ENCODE results near the gene TDRD7. TPM values are rescaled to one million over a fixed set of nuclear protein-coding genes. Genes with fewer than 3 reads are reported as not detected.

The TDRD7 gene
- total and polyA plus RNA-seq, 2 experiments from 2014 or later, result 10.4 to 18.2 TPM

- peak overlapping the region; percentile 35 for H3K27ac ChIP-seq
- no peak overlapping the region for H3K4me3 ChIP-seq
- H3K79me2 ChIP-seq, result no peaks in the 10 kb centered on the region
- no peaks in the 10 kb centered on the region for H3K9me3 ChIP-seq (ENCODE audit: low read depth)
- no peak overlapping the region for H3K4me2 ChIP-seq
- no peaks in the 10 kb centered on the region for H3K4me1 ChIP-seq (ENCODE audit: insufficient read depth)
- 60% methylated on average over 3 of the region's 3 CpGs for WGBS (ENCODE audit: low lambda C conversion rate, missing lambda C conversion rate)
- H2AFZ ChIP-seq, result no peak overlapping the region
- H4K20me1 ChIP-seq (ENCODE audit: insufficient read depth, poor library complexity, severe bottlenecking), result no peaks in the 10 kb centered on the region
- no peaks in the 10 kb centered on the region for H3K36me3 ChIP-seq (replicated peaks; ENCODE audit: insufficient read depth, low read depth)
- peak; percentile 52 for DNase-seq (ENCODE audit: low spot score)
- TF ChIP-seq EZH2phosphoT487 (IDR thresholded peaks at IDR 0.05; ENCODE audit: low read depth, severe bottlenecking, unreplicated experiment) (no peak), CTCF (IDR thresholded peaks at IDR 0.05; ENCODE audit: poor library complexity) (no peak), EZH2 (IDR thresholded peaks at IDR 0.05; ENCODE audit: borderline replicate concordance) (no peak)
- H3K9me2 ChIP-seq (replicated peaks; ENCODE audit: insufficient read depth), result no peaks in the 10 kb centered on the region
- no peaks in the 10 kb centered on the region for H3K27me3 ChIP-seq
Observed at GRCh38 chr9:97478301-97478981, 66.5 kb downstream of the TDRD7 start.

GRCh38 chr9:97479496-97480159 is 67.7 kb downstream of the TDRD7 start:
- TF ChIP-seq EZH2 (IDR thresholded peaks at IDR 0.05; ENCODE audit: borderline replicate concordance) (no peak), EZH2phosphoT487 (IDR thresholded peaks at IDR 0.05; ENCODE audit: low read depth, severe bottlenecking, unreplicated experiment) (no peak), CTCF (IDR thresholded peaks at IDR 0.05; ENCODE audit: poor library complexity) (no peak)
- no peak for DNase-seq (ENCODE audit: low spot score)
- Histone ChIP-seq H4K20me1 (ENCODE audit: insufficient read depth, poor library complexity, severe bottlenecking) (no peaks in the 10 kb centered on the region), H2AFZ (no peak overlapping the region), H3K4me3 (no peak overlapping the region), H3K9me2 (replicated peaks; ENCODE audit: insufficient read depth) (no peaks in the 10 kb centered on the region), H3K79me2 (no peaks in the 10 kb centered on the region), H3K36me3 (replicated peaks; ENCODE audit: insufficient read depth, low read depth) (no peaks in the 10 kb centered on the region), H3K27me3 (no peaks in the 10 kb centered on the region), H3K4me2 (no peak overlapping the region), H3K4me1 (ENCODE audit: insufficient read depth) (no peaks in the 10 kb centered on the region), H3K9me3 (ENCODE audit: low read depth) (no peaks in the 10 kb centered on the region), H3K27ac (no peak overlapping the region)
- WGBS (ENCODE audit: low lambda C conversion rate, missing lambda C conversion rate), result 86% methylated on average over 5 of the region's 5 CpGs

- Histone ChIP-seq H3K9me2 (replicated peaks; ENCODE audit: insufficient read depth) (no peaks in the 10 kb centered on the region), H3K27ac (no peak overlapping the region), H3K27me3 (no peaks in the 10 kb centered on the region), H4K20me1 (ENCODE audit: insufficient read depth, poor library complexity, severe bottlenecking) (no peaks in the 10 kb centered on the region), H3K4me3 (no peak overlapping the region), H3K4me1 (ENCODE audit: insufficient read depth) (no peaks in the 10 kb centered on the region), H3K79me2 (no peaks in the 10 kb centered on the region), H3K36me3 (replicated peaks; ENCODE audit: insufficient read depth, low read depth) (no peaks in the 10 kb centered on the region), H3K4me2 (no peak overlapping the region), H3K9me3 (ENCODE audit: low read depth) (no peaks in the 10 kb centered on the region), H2AFZ (no peak overlapping the region)
- 35% methylated on average over 1 of the region's 1 CpG for WGBS (ENCODE audit: low lambda C conversion rate, missing lambda C conversion rate)
- TF ChIP-seq EZH2phosphoT487 (IDR thresholded peaks at IDR 0.05; ENCODE audit: low read depth, severe bottlenecking, unreplicated experiment), result no peak
- TF ChIP-seq CTCF (IDR thresholded peaks at IDR 0.05; ENCODE audit: poor library complexity), result no peak
- TF ChIP-seq EZH2 (IDR thresholded peaks at IDR 0.05; ENCODE audit: borderline replicate concordance), result no peak
- DNase-seq (ENCODE audit: low spot score), result no peak
Observed at GRCh38 chr9:97480174-97480573, 68.3 kb downstream of the TDRD7 start.

Data from hepatocyte (in vitro differentiated cells).